Lower leg skin (tissue), 3 donors: ENCODE results near the gene ACER3.

Source experiments
- POLR2A ChIP-seq, 2 donors: fragments of 450-650 bp; IDR thresholded peaks; one replicate each; pipeline ENCODE4 v1.6.1; 2016 to 2017; ENCODE audit warnings: antibody characterized with exemption in 2 of 2, mild to moderate bottlenecking in 1 of 2, moderate library complexity in 1 of 2
- TF ChIP-seq, protein P1 (sequence below), 3 donors: fragments of 450-650 bp; IDR thresholded peaks; one replicate each; pipeline ENCODE4 v1.5.1; 2016; ENCODE audit warnings: antibody characterized with exemption in 3 of 3, mild to moderate bottlenecking in 3 of 3, moderate library complexity in 2 of 3

DNA sequence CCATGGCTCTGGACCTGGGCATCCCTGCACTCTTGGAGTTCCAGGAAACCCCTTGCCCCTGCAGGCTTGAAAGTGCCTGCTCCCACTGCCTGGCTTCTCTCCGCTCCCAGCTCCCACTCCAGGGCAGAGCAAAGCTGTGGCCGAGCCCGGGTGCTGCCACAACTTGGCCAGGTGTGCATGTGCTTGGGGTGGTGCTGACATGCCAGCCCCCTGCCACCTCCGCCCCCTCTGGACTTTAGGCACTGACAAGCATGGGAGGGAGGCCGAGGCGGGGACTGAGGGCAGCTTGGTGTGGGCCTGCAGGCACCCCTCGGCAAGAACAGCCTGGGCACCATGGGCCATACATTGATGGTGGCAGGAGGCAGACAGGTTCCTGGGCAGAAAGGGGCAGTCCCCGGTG lies 117.1 kb downstream of the ACER3 start:
- TF ChIP-seq, protein P1, sequence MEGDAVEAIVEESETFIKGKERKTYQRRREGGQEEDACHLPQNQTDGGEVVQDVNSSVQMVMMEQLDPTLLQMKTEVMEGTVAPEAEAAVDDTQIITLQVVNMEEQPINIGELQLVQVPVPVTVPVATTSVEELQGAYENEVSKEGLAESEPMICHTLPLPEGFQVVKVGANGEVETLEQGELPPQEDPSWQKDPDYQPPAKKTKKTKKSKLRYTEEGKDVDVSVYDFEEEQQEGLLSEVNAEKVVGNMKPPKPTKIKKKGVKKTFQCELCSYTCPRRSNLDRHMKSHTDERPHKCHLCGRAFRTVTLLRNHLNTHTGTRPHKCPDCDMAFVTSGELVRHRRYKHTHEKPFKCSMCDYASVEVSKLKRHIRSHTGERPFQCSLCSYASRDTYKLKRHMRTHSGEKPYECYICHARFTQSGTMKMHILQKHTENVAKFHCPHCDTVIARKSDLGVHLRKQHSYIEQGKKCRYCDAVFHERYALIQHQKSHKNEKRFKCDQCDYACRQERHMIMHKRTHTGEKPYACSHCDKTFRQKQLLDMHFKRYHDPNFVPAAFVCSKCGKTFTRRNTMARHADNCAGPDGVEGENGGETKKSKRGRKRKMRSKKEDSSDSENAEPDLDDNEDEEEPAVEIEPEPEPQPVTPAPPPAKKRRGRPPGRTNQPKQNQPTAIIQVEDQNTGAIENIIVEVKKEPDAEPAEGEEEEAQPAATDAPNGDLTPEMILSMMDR (IDR thresholded peaks at IDR 0.05), result no peak
- no peak for TF ChIP-seq POLR2A (IDR thresholded peaks at IDR 0.05)
